GM12801 (cell line): ENCODE measurements around the gene RTP5.

ENCODE experiments used
- CTCF ChIP-seq: IDR thresholded peaks from one replicate; pipeline ENCODE4 v1.5.1; 2011; ENCODE audit warnings: control low read depth; ENCODE audit not compliant: insufficient read length; ENCODE audit errors: extremely low read depth

The RTP5 gene

GRCh38 chr2:241900251-241901017, 30.9 kb downstream of the RTP5 start:
- no peak for TF ChIP-seq CTCF

GRCh38 chr2:241901018-241901380, 31.5 kb downstream of the RTP5 start:
- no peak for TF ChIP-seq CTCF

GRCh38 chr2:241901500-241902351, 32.2 kb downstream of the RTP5 start:
- no peak for TF ChIP-seq CTCF

GRCh38 chr2:241902357-241902991, 32.9 kb downstream of the RTP5 start:
- TF ChIP-seq CTCF: no peak

- TF ChIP-seq CTCF: no peak
Observed at GRCh38 chr2:241903121-241904010, 33.8 kb downstream of the RTP5 start.

DNA sequence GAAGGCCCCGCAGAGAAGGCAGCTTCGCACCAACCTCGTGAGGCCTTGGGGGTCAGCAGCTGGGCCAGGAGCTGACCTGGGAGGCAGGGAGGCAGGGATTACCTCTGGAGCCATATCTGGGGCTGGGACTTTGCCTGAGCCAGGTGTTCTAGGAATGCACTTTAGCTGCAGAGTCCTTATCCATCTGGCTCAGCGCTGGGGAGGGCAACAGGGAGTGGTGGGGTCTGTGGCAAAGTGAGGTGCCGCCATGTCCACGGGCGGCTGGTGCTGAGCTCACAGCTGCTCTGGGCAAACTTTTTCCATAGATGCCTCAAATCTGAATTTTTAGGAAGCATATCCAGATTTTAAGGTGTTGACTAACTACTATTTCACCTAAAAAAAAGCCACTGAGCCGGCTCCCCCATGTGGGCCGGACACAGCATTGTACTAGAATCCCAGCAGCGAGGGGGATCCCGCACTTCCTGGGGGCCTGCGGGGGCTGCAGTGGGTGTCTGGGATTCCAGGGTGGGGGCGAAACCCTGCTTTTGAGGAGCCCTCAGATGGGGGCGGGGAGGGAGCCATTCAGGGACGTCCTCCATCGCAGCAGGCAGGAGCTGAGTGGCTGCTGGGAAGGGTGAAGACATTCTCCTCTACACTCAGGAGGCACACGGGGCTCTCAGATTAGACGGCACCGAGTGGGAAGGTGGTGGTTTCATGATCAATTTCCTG, 34.6 kb downstream of the RTP5 start:
- no peak for TF ChIP-seq CTCF
